Astrocyte of the spinal cord (primary cell): Measurements from ENCODE around the gene RCC2.

ENCODE experiments used
- DNase-seq: peaks from one replicate; pipeline ENCODE4 v3.0.0; 2011; ENCODE audit warnings: low read depth, low spot score
- H3K4me3 ChIP-seq: 2 replicates; pipeline ENCODE4 v1.5.1; 2011; ENCODE audit warnings: low read depth, mild to moderate bottlenecking, low read length, moderate library complexity
- CTCF ChIP-seq: IDR thresholded peaks from 2 replicates; pipeline ENCODE4 v1.5.1; 2012; ENCODE audit warnings: low read depth, mild to moderate bottlenecking, low read length, inconsistent platforms
- in situ Hi-C: cut with HindIII; loops from 2 replicates; pipeline ENCODE4 v1.10.0; 2017; ENCODE audit warnings: low sequenced_read_pairs

RCC2 gene

GRCh38 chr1:17397910-17398695 lies 41.4 kb downstream of the RCC2 start:
- in situ Hi-C loops = no loop called here
- H3K4me3 ChIP-seq = no peak overlapping the region
- no peak for DNase-seq
- no peak for TF ChIP-seq CTCF

- in situ Hi-C loops = no loop called here
- DNase-seq = no peak
- TF ChIP-seq CTCF = no peak
- H3K4me3 ChIP-seq = no peak overlapping the region
Observed at GRCh38 chr1:17393230-17393629, 46.2 kb downstream of the RCC2 start.

GRCh38 chr1:17392199-17392740 lies 47.2 kb downstream of the RCC2 start:
- TF ChIP-seq CTCF = no peak
- DNase-seq = no peak
- H3K4me3 ChIP-seq = no peak overlapping the region
- in situ Hi-C loops = no loop called here

GRCh38 chr1:17381161-17381560 lies 58.3 kb downstream of the RCC2 start:
- TF ChIP-seq CTCF = no peak
- no peak for DNase-seq
- in situ Hi-C loops = no loop called here
- no peak overlapping the region for H3K4me3 ChIP-seq

- in situ Hi-C loops = no loop called here
- DNase-seq = no peak
- no peak for TF ChIP-seq CTCF
- no peak overlapping the region for H3K4me3 ChIP-seq
Observed at GRCh38 chr1:17377325-17377953, 62.0 kb downstream of the RCC2 start.

- no peak overlapping the region for H3K4me3 ChIP-seq
- TF ChIP-seq CTCF = no peak
- in situ Hi-C loops = no loop called here
- no peak for DNase-seq
Observed at GRCh38 chr1:17375651-17376050, 63.8 kb downstream of the RCC2 start.
